ENCODE results near the gene FTCD.

FTCD gene

GRCh38 chr21:46131838-46132651 is 23.3 kb downstream of the FTCD start:
- no peak overlapping the region for H4K12ac ChIP-seq (ENCODE audit: low read depth, low read length)
- no peaks in the 10 kb centered on the region for H3K27me3 ChIP-seq (ENCODE audit: insufficient read depth, low read length)
- peaks cover 8% of the 10 kb centered on the region for H3K9me3 ChIP-seq (ENCODE audit: insufficient read depth, low read depth, low read length)
- H3K14ac ChIP-seq (ENCODE audit: low read length), result no peak overlapping the region
- H3K79me1 ChIP-seq (ENCODE audit: low read length), result no peaks in the 10 kb centered on the region
- H3K9ac ChIP-seq (ENCODE audit: low read length), result no peak overlapping the region
- H2AFZ ChIP-seq (ENCODE audit: insufficient read depth, low read length, poor library complexity), result no peak overlapping the region
- no peak overlapping the region for H2BK5ac ChIP-seq (ENCODE audit: low read depth, low read length, poor library complexity)
- H3K4me1 ChIP-seq (ENCODE audit: control insufficient read depth in 1 of 2, insufficient read depth in 2 of 2, low read length in 2 of 2), result peaks cover 0 to 2% of the 10 kb centered on the region in 2 experiments
- no peak overlapping the region for H2BK12ac ChIP-seq (ENCODE audit: low read length)
- H3K4me3 ChIP-seq (ENCODE audit: low read depth, low read length), result no peak overlapping the region
- no CpG with 5 or more reads among the region's 85 CpGs for WGBS (ENCODE audit: extremely low coverage, insufficient coverage, insufficient read length)
- H3K27ac ChIP-seq (ENCODE audit: low read depth, low read length), result no peak overlapping the region
- no peak overlapping the region for H4K91ac ChIP-seq (ENCODE audit: low read depth, low read length)
- H2AK5ac ChIP-seq (ENCODE audit: low read length), result no peak overlapping the region
- no peak overlapping the region for H4K8ac ChIP-seq (ENCODE audit: low read depth, low read length)
- no peak overlapping the region for H3K18ac ChIP-seq (ENCODE audit: low read length)
- DNase-seq, result no peak
- H3K4ac ChIP-seq (ENCODE audit: low read depth, low read length), result no peak overlapping the region
- H3K23ac ChIP-seq (ENCODE audit: low read length), result no peak overlapping the region
- H2BK120ac ChIP-seq (ENCODE audit: insufficient read depth, low read length, poor library complexity), result no peak overlapping the region
- no peaks in the 10 kb centered on the region for H3K79me2 ChIP-seq (ENCODE audit: control insufficient read depth, insufficient read depth, low read length, poor library complexity)
- peaks cover 4 to 8% of the 10 kb centered on the region in 2 experiments for H3K36me3 ChIP-seq (ENCODE audit: control insufficient read depth in 1 of 2, insufficient read depth in 2 of 2, low read length in 2 of 2)
- H3K4me2 ChIP-seq (ENCODE audit: low read length), result no peak overlapping the region

GRCh38 chr21:46131588-46131837 is 23.9 kb downstream of the FTCD start:
- WGBS (ENCODE audit: extremely low coverage, insufficient coverage, insufficient read length), result no CpG with 5 or more reads among the region's 4 CpGs
- no peak for DNase-seq
- no peak overlapping the region for H4K12ac ChIP-seq (ENCODE audit: low read depth, low read length)
- no peak overlapping the region for H4K91ac ChIP-seq (ENCODE audit: low read depth, low read length)
- H2BK12ac ChIP-seq (ENCODE audit: low read length), result no peak overlapping the region
- no peak overlapping the region for H2AK5ac ChIP-seq (ENCODE audit: low read length)
- no peaks in the 10 kb centered on the region for H3K79me1 ChIP-seq (ENCODE audit: low read length)
- H3K18ac ChIP-seq (ENCODE audit: low read length), result no peak overlapping the region
- H3K36me3 ChIP-seq (ENCODE audit: control insufficient read depth in 1 of 2, insufficient read depth in 2 of 2, low read length in 2 of 2), result peaks cover 6 to 8% of the 10 kb centered on the region in 2 experiments
- no peak overlapping the region for H3K14ac ChIP-seq (ENCODE audit: low read length)
- H3K27ac ChIP-seq (ENCODE audit: low read depth, low read length), result no peak overlapping the region
- H3K27me3 ChIP-seq (ENCODE audit: insufficient read depth, low read length), result no peaks in the 10 kb centered on the region
- no peak overlapping the region for H3K23ac ChIP-seq (ENCODE audit: low read length)
- H2AFZ ChIP-seq (ENCODE audit: insufficient read depth, low read length, poor library complexity), result no peak overlapping the region
- H3K79me2 ChIP-seq (ENCODE audit: control insufficient read depth, insufficient read depth, low read length, poor library complexity), result no peaks in the 10 kb centered on the region
- no peak overlapping the region for H3K9ac ChIP-seq (ENCODE audit: low read length)
- H2BK120ac ChIP-seq (ENCODE audit: insufficient read depth, low read length, poor library complexity), result no peak overlapping the region
- H4K8ac ChIP-seq (ENCODE audit: low read depth, low read length), result no peak overlapping the region
- H3K4me1 ChIP-seq (ENCODE audit: control insufficient read depth in 1 of 2, insufficient read depth in 2 of 2, low read length in 2 of 2), result peaks cover 0 to 2% of the 10 kb centered on the region in 2 experiments
- no peak overlapping the region for H3K4ac ChIP-seq (ENCODE audit: low read depth, low read length)
- H3K4me2 ChIP-seq (ENCODE audit: low read length), result no peak overlapping the region
- H2BK5ac ChIP-seq (ENCODE audit: low read depth, low read length, poor library complexity), result no peak overlapping the region
- H3K9me3 ChIP-seq (ENCODE audit: insufficient read depth, low read depth, low read length), result peaks cover 7% of the 10 kb centered on the region
- no peak overlapping the region for H3K4me3 ChIP-seq (ENCODE audit: low read depth, low read length)

GRCh38 chr21:46130831-46131587 is 24.4 kb downstream of the FTCD start:
- Histone ChIP-seq H3K27ac (ENCODE audit: low read depth, low read length) (no peak overlapping the region), H2BK12ac (ENCODE audit: low read length) (no peak overlapping the region), H3K79me1 (ENCODE audit: low read length) (no peaks in the 10 kb centered on the region), H3K4me3 (ENCODE audit: low read depth, low read length) (peak overlapping the region; percentile 57), H3K79me2 (ENCODE audit: control insufficient read depth, insufficient read depth, low read length, poor library complexity) (no peaks in the 10 kb centered on the region), H3K4me1 (ENCODE audit: control insufficient read depth in 1 of 2, insufficient read depth in 2 of 2, low read length in 2 of 2) (peaks cover 0 to 2% of the 10 kb centered on the region in 2 experiments), H4K91ac (ENCODE audit: low read depth, low read length) (no peak overlapping the region), H3K4me2 (ENCODE audit: low read length) (no peak overlapping the region), H3K36me3 (ENCODE audit: control insufficient read depth in 1 of 2, insufficient read depth in 2 of 2, low read length in 2 of 2) (peaks cover 10% of the 10 kb centered on the region in 2 experiments), H2BK120ac (ENCODE audit: insufficient read depth, low read length, poor library complexity) (no peak overlapping the region), H2AFZ (ENCODE audit: insufficient read depth, low read length, poor library complexity) (no peak overlapping the region), H3K14ac (ENCODE audit: low read length) (no peak overlapping the region), H3K18ac (ENCODE audit: low read length) (no peak overlapping the region), H2BK5ac (ENCODE audit: low read depth, low read length, poor library complexity) (no peak overlapping the region), H3K9me3 (ENCODE audit: insufficient read depth, low read depth, low read length) (peaks cover 4% of the 10 kb centered on the region), H3K9ac (ENCODE audit: low read length) (no peak overlapping the region), H3K27me3 (ENCODE audit: insufficient read depth, low read length) (no peaks in the 10 kb centered on the region), H4K12ac (ENCODE audit: low read depth, low read length) (no peak overlapping the region), H2AK5ac (ENCODE audit: low read length) (no peak overlapping the region), H3K23ac (ENCODE audit: low read length) (no peak overlapping the region), H4K8ac (ENCODE audit: low read depth, low read length) (no peak overlapping the region), H3K4ac (ENCODE audit: low read depth, low read length) (no peak overlapping the region)
- no CpG with 5 or more reads among the region's 22 CpGs for WGBS (ENCODE audit: extremely low coverage, insufficient coverage, insufficient read length)
- no peak for DNase-seq

GRCh38 chr21:46129846-46130651 is 25.3 kb downstream of the FTCD start:
- Histone ChIP-seq H3K9ac (ENCODE audit: low read length) (no peak overlapping the region), H3K4ac (ENCODE audit: low read depth, low read length) (no peak overlapping the region), H2BK12ac (ENCODE audit: low read length) (no peak overlapping the region), H3K27me3 (ENCODE audit: insufficient read depth, low read length) (no peaks in the 10 kb centered on the region), H2BK120ac (ENCODE audit: insufficient read depth, low read length, poor library complexity) (no peak overlapping the region), H2BK5ac (ENCODE audit: low read depth, low read length, poor library complexity) (no peak overlapping the region), H4K91ac (ENCODE audit: low read depth, low read length) (no peak overlapping the region), H3K27ac (ENCODE audit: low read depth, low read length) (no peak overlapping the region), H3K14ac (ENCODE audit: low read length) (no peak overlapping the region), H3K36me3 (ENCODE audit: control insufficient read depth in 1 of 2, insufficient read depth in 2 of 2, low read length in 2 of 2) (peaks cover 16 to 18% of the 10 kb centered on the region in 2 experiments), H2AK5ac (ENCODE audit: low read length) (no peak overlapping the region), H3K23ac (ENCODE audit: low read length) (no peak overlapping the region), H4K12ac (ENCODE audit: low read depth, low read length) (no peak overlapping the region), H3K79me2 (ENCODE audit: control insufficient read depth, insufficient read depth, low read length, poor library complexity) (no peaks in the 10 kb centered on the region), H3K79me1 (ENCODE audit: low read length) (no peaks in the 10 kb centered on the region), H4K8ac (ENCODE audit: low read depth, low read length) (no peak overlapping the region), H3K4me3 (ENCODE audit: low read depth, low read length) (no peak overlapping the region), H3K9me3 (ENCODE audit: insufficient read depth, low read depth, low read length) (peaks cover 8% of the 10 kb centered on the region), H3K18ac (ENCODE audit: low read length) (no peak overlapping the region), H3K4me2 (ENCODE audit: low read length) (no peak overlapping the region), H3K4me1 (ENCODE audit: control insufficient read depth in 1 of 2, insufficient read depth in 2 of 2, low read length in 2 of 2) (peaks cover 0 to 2% of the 10 kb centered on the region in 2 experiments), H2AFZ (ENCODE audit: insufficient read depth, low read length, poor library complexity) (no peak overlapping the region)
- WGBS (ENCODE audit: extremely low coverage, insufficient coverage, insufficient read length), result no CpG with 5 or more reads among the region's 27 CpGs
- no peak for DNase-seq
